OCI-LY7 (cell line): ENCODE measurements around the gene ADAMTS17. TPM values are rescaled to one million over a fixed set of nuclear protein-coding genes. Genes with fewer than 3 reads are reported as not detected.

ENCODE experiments used
- BruUV-seq: library from RNA; stranded (reverse); fragments of 400-500 nt; replicated peaks from 2 replicates; lab custom pipeline; 2021; lab: Mats Ljungman, UMichigan
- CTCF ChIA-PET: fragments of 300-600 bp; sonication (Branson Sonifier 250); formaldehyde crosslinking; loops from one replicate; lab custom pipeline; 2022; ENCODE audit warnings: antibody characterized with exemption; ENCODE audit not compliant: unreplicated experiment; lab: Charles Lee
- POLR2A ChIA-PET: fragments of 300-600 bp; sonication (Branson Sonifier 250); formaldehyde crosslinking; loops from one replicate; lab custom pipeline; 2022; ENCODE audit warnings: antibody characterized with exemption; lab: Charles Lee
- DNase-seq: peaks from one replicate; pipeline ENCODE4 v3.0.0-alpha.2; 2015; ENCODE audit warnings: low spot score
- H2AFZ ChIP-seq: fragments of 200-600 bp; sonication (generic), shearing (Covaris generic); 2 replicates; pipeline ENCODE4 v1.6.1; 2014; ENCODE audit warnings: mild to moderate bottlenecking, antibody characterized with exemption, low read length, moderate library complexity
- H3K27ac ChIP-seq: fragments of 200-600 bp; sonication (generic); 2 replicates; pipeline ENCODE4 v1.5.1; 2014; ENCODE audit warnings: mixed run types, low read depth, mild to moderate bottlenecking, moderate library complexity, low read length, inconsistent platforms; ENCODE audit not compliant: poor library complexity, severe bottlenecking
- H3K36me3 ChIP-seq: fragments of 200-600 bp; sonication (generic); 2 replicates; pipeline ENCODE4 v1.6.1; 2014; ENCODE audit warnings: mild to moderate bottlenecking, antibody characterized with exemption, low read length, moderate library complexity, mixed read lengths; ENCODE audit not compliant: insufficient read depth
- H3K4me1 ChIP-seq: fragments of 200-600 bp; sonication (generic); 2 replicates; pipeline ENCODE4 v1.5.1; 2014; ENCODE audit warnings: mild to moderate bottlenecking, low read length; ENCODE audit not compliant: insufficient read depth, poor library complexity, severe bottlenecking
- H3K4me2 ChIP-seq: fragments of 200-600 bp; sonication (generic); 2 replicates; pipeline ENCODE4 v1.6.1; 2014; ENCODE audit warnings: mild to moderate bottlenecking, low read length
- H3K4me3 ChIP-seq: fragments of 200-600 bp; sonication (generic); 2 replicates; pipeline ENCODE4 v1.5.1; 2014; ENCODE audit warnings: mild to moderate bottlenecking, low read depth, low read length; ENCODE audit not compliant: poor library complexity, severe bottlenecking
- H3K79me2 ChIP-seq: fragments of 200-600 bp; sonication (generic); 2 replicates; pipeline ENCODE4 v1.6.1; 2016; ENCODE audit warnings: low read depth, mild to moderate bottlenecking, low read length, moderate library complexity, mixed read lengths; ENCODE audit not compliant: insufficient read depth
- H3K9me2 ChIP-seq: fragments of 200-600 bp; sonication (generic); 2 replicates; pipeline ENCODE4 v1.6.1; 2016; ENCODE audit warnings: mild to moderate bottlenecking, low read length, mixed read lengths; ENCODE audit not compliant: insufficient read depth
- H3K9me3 ChIP-seq: fragments of 200-600 bp; sonication (generic); 2 replicates; pipeline ENCODE4 v1.6.1; 2014; ENCODE audit warnings: mild to moderate bottlenecking, mixed run types, low read length, mixed read lengths
- H4K20me1 ChIP-seq: fragments of 200-600 bp; sonication (generic); 2 replicates; pipeline ENCODE4 v1.6.1; 2014; ENCODE audit warnings: mild to moderate bottlenecking, antibody characterized with exemption, low read length, moderate library complexity, mixed read lengths; ENCODE audit not compliant: insufficient read depth
- CTCF ChIP-seq: fragments of 200-600 bp; sonication (generic); conservative IDR thresholded peaks from 2 replicates; pipeline ENCODE4 v1.5.1; 2014; ENCODE audit warnings: mild to moderate bottlenecking, antibody characterized with exemption, low read length, moderate library complexity, mixed read lengths
- EZH2phosphoT487 ChIP-seq: fragments of 200-600 bp; sonication (generic); IDR thresholded peaks from 2 replicates; pipeline ENCODE4 v1.6.1; 2018; ENCODE audit warnings: low read depth, borderline replicate concordance, mild to moderate bottlenecking, mixed run types, antibody characterized with exemption, low read length, moderate library complexity, mixed read lengths
- intact Hi-C: fragments of 100-400 bp; cut with micrococcal nuclease; formaldehyde crosslinking; loops from one replicate; pipeline ENCODE4 v1.10.0; 2022; ENCODE audit not compliant: unreplicated experiment
- total RNA-seq, 2 experiments: library from RNA; depleted of rRNA in 1 of 2; stranded (reverse); fragments of >200 nt in 1 of 2; shearing (Covaris generic) in 1 of 2; gene quantifications; 2 replicates each; pipeline ENCODE4 v1.2.3, GENCODE V29; 2014 to 2022

ADAMTS17 gene
- total RNA-seq, 2 experiments from 2014 or later = not detected

GRCh38 chr15:100166313-100166712 lies 175.5 kb downstream of the ADAMTS17 start:
- Histone ChIP-seq H4K20me1 (no peaks in the 10 kb centered on the region), H3K27ac (no peak overlapping the region), H3K4me3 (no peak overlapping the region), H3K79me2 (no peaks in the 10 kb centered on the region), H3K4me1 (no peaks in the 10 kb centered on the region), H3K9me2 (no peaks in the 10 kb centered on the region), H3K9me3 (0 out of 2 replicates have a peak, but pooled peaks cover under 1% of the 10 kb centered on the region), H3K4me2 (no peak overlapping the region), H2AFZ (no peak overlapping the region), H3K36me3 (no peaks in the 10 kb centered on the region)
- intact Hi-C loops = no loop called here
- no peak for DNase-seq
- BruUV-seq = no TSS peak
- POLR2A ChIA-PET = no interaction called here
- TF ChIP-seq EZH2phosphoT487 (no peak), CTCF (no peak)
- CTCF ChIA-PET = no interaction called here

- POLR2A ChIA-PET = no interaction called here
- no peak for TF ChIP-seq CTCF
- no peak for TF ChIP-seq EZH2phosphoT487
- Histone ChIP-seq H3K4me3 (no peak overlapping the region), H3K79me2 (no peaks in the 10 kb centered on the region), H4K20me1 (no peaks in the 10 kb centered on the region), H3K27ac (no peak overlapping the region), H3K9me3 (no peaks in the 10 kb centered on the region), H3K9me2 (no peaks in the 10 kb centered on the region), H2AFZ (no peak overlapping the region), H3K36me3 (no peaks in the 10 kb centered on the region), H3K4me2 (no peak overlapping the region), H3K4me1 (no peaks in the 10 kb centered on the region)
- intact Hi-C loops = no loop called here
- CTCF ChIA-PET = no interaction called here
- no peak for DNase-seq
- no TSS peak for BruUV-seq
These were observed 177.8 kb downstream of the ADAMTS17 start for GRCh38 chr15:100163961-100164360.

GRCh38 chr15:100160953-100161352 lies 180.8 kb downstream of the ADAMTS17 start:
- no peak overlapping the region for H3K4me3 ChIP-seq
- intact Hi-C loops = no loop called here
- no peak overlapping the region for H3K4me2 ChIP-seq
- no peaks in the 10 kb centered on the region for H3K79me2 ChIP-seq
- no peaks in the 10 kb centered on the region for H4K20me1 ChIP-seq
- H3K27ac ChIP-seq = no peak overlapping the region
- no peak overlapping the region for H2AFZ ChIP-seq
- ChIA-PET CTCF (no interaction called here), POLR2A (no interaction called here)
- no peaks in the 10 kb centered on the region for H3K4me1 ChIP-seq
- TF ChIP-seq EZH2phosphoT487 (no peak), CTCF (no peak)
- no TSS peak for BruUV-seq
- H3K9me3 ChIP-seq = no peaks in the 10 kb centered on the region
- no peaks in the 10 kb centered on the region for H3K36me3 ChIP-seq
- H3K9me2 ChIP-seq = no peaks in the 10 kb centered on the region
- no peak for DNase-seq
